NCI-H187 (cell line): ENCODE data around the gene PRSS22.

Experiments
- DNase-seq, 2 experiments: peaks; one replicate each; lab custom pipeline; 2025; lab: John Stamatoyannopoulos, UW

The PRSS22 gene

DNA sequence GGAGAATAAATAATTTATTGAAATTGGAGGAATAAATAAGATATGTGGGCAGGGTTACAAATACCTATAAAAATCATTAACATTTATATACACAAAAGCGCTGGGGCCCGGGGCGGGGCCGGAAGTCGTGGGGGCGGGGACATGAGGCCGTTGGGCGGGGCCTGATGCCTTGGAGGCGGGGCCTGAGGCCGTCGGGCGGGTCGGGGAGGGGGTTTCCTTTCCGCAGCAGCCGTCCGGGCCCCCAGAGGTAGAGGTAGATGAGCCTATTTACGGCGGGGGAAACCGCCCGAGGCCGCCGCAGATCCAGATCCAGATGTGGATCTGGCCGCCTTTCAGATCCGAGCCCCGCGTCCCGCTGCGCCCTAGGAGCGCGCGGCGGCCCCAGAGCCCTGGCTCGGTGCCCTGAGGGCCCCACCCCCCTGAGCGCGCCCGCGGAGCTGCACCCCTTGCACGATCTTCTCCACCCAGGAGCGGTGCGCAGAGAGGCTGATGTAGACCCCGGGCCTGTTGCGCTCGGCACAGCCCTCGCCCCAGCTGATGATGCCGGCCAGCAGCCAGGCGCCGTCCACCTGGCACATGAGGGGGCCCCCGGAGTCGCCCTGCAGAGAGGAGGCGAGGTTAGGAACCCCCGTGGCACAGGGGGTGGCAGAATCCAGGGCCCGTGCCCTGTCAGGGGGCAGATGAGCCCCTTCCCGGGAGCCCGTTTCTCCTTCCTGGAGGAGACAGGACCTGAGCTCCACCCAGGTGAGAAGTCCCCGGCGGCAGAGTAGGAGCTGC, 5.1 kb downstream of the PRSS22 start:
- DNase-seq = no peak

DNA sequence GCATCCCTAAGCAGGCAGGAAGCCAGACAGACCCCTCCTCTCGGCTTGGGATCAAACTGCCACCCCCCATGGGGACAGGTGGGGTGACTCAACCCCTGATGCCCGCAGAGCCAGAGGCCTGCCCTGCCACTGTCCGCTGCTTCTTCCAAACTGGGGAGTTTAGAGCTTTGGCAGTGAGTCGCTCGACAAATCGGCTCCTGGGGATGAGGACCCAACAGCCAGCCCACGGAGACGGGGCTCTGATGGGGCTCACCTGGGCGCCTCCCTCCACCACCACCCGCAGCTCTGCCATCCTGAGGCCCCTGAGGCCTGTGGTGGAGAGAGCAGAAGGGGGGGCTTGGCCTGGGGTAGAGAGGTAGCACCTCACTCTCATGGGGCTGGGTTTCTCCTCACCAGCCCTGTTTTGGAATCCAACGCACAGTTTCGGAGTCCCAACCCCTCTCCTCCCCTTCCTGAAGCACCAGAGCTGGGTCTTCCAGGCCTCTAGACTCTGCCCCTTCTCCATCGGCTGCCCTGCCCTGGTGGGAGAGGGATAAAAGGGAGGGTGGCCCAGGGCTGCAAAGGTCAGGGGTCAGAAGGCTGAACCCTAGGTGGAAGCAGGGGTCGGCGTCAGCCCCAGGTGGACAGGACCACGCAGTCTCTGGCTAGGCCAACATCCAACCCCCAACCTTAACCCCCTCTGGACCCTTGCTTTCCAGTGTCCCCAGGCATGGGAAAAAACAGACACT, 5.8 kb downstream of the PRSS22 start:
- DNase-seq = no peak

DNA sequence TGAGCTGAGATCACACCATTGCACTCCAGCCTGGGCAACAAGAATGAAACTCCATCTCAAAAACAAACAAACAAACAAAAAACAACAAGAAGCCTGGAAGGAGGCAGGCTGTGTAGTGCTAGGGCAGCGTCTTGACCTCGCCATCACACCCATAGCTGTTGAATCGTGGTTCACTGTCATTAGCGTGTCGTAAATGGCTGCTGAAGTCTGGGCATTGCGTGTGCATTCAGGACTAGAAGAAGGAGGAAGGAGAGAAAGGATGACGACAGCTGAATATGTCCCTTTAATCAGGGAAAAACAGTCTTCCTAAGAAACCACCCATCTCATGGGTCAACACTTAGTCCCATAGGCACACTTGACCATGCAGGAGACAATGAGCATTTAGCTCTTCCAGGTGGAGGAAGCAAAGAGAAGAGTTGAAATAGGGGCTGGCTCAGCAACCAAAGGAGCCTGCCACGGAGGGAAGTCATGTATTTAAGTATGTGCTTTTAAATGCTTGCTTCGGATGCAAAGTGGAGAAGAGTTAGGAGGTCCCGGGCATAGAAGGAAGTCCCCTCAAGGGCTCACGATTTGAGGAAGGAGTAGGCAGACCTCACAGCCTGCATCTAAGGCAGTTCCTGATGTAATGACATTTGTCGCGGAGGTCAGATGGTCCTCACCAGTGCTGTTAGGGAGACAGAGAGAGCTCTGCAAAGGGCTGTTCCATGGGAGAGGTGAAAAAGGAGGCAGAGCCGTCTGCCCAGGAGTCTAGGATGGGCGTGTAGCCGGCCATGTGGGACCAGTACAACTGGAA, 8.8 kb downstream of the PRSS22 start:
- DNase-seq = no peak

DNA sequence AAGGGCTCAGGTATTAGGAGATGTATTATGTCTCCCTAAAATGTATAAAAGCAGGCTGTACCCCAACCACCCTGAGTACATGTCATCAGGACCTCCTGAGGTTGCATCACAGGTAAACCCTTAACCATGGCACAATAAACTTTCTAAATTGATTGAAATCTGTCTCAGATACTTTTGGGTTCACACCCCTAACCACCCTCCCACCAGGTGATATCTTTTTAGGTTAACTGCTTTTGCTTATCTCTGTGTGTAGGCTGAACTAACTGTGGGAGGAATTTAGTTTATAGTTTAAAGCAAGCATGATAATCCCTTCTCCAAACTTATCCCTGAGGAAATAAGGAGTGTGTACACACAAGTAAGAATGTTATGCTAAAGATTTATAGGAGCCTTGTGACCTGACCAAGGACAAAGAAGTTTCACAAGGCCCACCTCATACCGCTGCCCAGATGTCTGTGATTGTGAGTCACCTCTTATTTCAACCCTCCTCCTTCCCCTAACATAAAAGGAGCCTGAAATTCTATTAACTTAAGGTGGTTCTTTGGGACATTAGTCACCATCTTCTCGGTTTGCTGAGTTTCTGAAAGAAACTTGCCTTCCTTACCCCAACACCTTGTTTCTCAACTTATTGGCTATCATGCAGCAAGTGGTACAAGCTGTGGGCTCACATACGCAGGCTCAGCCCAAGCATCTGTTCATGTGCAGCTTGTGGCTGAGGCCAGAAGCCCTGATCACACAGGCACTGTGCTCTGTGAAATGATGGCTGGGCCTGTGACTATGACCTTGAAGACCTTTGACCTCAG, 11.3 kb downstream of the PRSS22 start:
- no peak for DNase-seq

DNA sequence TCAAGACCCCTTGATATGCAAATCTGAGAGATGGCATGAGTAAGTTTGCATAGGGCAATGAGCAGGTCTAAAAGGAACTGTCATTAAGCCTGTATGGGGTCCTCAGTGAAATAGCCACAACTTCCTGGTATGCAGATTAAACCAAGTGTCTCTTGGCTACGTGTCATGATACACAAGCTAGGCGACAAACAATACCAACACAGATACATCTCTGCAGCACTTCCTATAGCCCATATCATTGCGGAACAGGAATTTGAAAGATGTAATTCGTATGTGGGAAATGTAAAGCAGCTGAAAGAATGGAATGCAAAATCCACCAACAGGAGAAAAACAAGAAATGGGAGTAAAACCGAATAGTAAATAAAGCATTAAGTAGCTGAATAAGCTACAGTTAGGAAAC, 12.9 kb downstream of the PRSS22 start:
- DNase-seq = no peak

DNA sequence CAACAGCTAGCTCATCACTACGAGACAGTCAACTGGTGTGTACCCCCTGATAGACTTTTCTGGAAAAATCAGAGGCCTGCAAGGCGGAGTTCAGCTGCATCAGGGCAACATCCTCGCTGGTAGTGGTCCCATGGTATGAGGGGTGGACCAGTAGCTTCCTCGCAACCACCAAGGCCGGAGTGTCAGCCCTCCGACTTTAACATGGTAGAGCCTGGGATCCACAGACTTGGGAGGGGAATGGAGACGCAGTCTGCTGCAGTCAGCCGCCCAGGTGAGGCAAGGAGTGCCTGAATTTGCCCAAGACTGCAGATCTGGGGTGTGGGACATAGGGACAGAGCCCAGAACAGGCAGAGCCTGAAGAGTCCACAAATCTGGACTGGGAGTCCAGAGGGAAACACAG, 14.4 kb downstream of the PRSS22 start:
- no peak for DNase-seq

DNA sequence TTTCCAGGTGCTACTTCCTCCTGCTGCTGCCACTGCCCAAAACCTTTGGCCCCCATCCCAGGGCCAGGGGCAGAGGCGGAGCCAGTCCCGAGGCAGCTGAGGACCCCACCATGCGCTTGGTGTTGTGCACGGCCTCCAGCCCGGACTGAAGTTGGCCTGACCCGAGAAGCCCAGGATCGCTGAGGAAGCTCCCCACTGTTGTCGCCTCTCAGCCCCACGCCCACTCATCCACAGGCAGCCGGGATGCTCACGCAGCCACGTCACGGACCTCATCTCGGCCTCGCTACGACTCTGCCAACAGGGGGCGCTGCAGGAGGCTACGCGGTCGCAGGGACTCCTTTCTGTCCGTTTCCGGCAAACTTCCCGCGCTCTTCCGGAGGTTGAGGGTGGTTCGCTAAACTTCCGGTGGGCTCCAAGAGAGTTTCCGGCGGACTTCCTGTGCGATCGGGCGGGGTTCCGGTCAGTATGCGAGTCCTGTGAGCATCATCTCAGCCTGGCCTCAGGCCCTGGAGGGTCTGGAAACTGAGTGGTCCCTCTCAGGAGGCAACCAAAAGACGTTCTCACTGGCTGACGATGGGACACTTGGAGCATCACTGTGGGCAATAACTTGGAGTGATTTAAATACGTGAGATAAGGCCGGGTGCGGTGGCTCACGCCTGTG, 15.5 kb downstream of the PRSS22 start:
- DNase-seq = no peak

DNA sequence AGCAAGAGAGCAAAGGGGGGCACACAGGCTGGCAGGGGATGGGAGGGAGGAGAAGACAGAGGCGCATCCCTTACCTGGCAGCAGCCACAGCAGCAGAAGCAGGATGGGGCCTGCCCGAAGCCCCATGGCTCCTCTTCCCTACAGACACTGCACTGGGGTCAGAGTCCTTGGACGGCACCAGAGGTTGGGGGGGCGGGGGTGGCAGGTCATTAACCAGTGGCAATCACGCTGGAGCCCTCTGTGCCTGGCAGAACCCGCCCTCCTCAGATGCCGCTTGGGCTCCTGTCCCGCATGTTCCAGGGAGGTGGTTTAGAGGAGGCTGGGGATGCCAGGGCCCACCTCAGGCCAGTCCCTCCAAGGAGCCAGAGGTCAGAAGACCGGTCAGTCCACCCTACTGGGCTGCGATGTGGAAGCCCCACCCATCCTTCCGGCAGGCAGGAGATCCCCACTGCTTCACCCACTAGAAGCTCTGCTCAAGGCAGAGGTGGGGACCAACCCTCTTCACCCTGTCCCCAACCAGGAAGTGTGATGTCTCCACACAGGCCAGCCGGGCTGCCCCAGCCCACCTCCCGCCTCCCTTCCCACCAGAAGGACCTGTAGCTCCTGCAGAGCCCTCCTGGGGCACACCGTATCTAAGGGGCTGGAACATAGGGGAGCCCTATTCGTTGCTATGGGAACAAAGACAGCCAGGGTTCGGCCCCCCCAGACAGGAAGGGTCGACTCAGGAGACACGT, 16.2 kb downstream of the PRSS22 start:
- DNase-seq = no peak

DNA sequence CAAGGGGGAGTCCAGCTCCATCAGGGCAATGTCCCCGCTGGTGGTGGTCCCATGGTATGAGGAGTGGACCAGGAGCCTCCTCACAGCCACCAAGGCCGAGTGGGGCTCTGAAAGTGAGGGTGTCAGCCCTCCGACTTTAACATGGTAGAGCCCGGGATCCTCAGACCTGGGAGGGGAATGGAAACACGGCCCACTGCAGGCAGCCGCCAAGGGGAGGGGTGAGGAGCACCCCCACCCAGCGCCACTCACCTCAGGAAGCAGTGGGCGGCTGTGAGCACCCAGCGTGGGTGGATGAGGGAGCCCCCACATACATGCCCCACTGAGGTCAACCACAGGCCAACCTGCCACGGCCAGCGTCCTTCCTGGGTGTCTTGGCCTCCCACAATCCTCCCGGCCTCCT, 17.1 kb downstream of the PRSS22 start:
- DNase-seq = no peak

DNA sequence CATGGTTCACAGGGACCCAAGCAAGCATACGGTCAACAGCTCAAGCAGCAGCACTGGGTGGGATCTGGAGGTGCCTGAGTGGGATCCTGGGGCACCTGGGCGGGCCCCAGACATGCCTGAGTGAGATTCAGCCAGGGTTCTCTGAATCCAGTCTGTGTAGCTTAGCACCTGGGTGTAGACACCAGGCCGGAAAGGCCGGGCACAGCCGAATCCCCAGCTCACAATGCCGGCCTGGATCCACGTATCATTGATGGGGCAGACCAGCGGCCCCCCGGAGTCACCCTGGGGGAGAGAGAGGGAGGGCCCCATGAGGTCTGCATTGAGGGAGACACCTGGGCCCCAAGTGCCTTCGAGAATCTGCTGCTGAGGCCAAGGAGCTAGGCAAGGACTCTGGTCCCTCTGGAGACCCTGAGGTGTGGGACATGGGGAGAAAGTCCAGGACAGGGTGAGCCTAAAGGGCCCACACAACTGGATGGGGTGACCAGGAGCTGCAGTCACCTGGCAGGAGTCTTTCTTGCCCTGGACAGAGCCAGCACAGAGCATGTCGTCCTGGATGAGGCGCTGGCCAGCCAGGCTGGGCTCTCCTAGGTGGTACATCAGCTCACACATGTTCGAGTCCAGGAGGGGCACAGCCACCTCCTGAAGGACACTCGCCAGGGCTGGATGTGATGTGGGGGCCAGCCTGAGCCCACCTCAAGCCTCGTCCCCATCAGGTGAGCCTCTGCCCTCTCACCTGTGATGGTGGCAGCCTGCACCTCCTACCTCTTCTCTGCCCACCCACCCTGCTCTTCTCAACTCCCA, 18.1 kb downstream of the PRSS22 start:
- DNase-seq = no peak

DNA sequence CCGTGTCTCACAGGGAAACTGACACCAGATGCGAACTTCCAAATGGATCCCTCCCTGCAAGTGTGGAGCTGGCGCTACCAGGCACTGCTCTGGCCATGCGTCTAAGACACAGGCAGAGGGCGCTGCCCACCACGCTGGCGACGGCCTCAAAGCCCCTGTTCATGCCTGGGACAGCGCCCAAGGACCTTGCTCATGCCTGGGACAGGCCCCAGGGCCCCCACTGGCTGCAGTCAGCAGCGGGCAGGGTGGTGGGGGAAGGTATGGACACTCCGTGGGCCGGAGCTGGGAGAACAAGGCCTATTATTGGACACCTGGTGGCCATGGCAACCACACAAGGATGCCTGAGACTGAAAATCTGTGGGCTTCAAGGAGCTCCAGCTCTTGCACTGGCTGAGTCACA, 19.0 kb downstream of the PRSS22 start:
- DNase-seq = peak in 1 of 2 experiments; percentile 18

DNA sequence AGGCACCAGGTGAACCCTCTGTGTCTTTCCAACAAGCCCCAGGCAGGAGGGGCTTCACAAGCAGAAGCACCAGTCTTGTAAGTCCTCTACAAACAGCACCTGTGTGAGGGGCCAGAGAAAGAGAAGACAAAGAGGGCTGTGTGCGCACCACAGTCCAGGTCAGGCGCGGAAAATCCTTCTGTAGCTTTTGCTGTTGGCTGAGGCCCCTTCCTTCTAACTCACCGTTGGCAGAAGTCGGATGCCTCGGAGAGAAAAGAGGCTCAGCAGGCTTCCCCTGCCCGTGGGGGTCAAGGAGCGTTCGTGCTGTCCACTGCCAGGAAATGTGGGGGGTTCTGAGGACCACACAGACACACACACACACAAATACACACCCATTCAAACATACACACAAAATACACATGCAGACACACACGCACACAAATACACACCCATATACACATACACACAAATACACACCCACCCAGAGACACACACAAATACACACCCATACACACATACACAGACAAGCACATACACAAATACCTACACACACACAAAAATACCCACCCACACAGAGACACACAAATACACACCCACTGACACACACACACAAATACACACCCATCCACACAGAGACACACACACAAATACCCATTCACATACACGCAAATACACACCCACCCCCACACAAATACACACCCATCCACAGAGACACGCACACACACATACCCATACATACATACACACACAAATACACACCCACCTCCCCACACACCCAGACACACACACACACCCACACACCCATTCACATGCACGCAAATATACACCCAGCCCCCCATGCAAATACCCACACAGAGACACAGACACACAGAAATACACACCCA, 21.1 kb downstream of the PRSS22 start:
- no peak for DNase-seq

DNA sequence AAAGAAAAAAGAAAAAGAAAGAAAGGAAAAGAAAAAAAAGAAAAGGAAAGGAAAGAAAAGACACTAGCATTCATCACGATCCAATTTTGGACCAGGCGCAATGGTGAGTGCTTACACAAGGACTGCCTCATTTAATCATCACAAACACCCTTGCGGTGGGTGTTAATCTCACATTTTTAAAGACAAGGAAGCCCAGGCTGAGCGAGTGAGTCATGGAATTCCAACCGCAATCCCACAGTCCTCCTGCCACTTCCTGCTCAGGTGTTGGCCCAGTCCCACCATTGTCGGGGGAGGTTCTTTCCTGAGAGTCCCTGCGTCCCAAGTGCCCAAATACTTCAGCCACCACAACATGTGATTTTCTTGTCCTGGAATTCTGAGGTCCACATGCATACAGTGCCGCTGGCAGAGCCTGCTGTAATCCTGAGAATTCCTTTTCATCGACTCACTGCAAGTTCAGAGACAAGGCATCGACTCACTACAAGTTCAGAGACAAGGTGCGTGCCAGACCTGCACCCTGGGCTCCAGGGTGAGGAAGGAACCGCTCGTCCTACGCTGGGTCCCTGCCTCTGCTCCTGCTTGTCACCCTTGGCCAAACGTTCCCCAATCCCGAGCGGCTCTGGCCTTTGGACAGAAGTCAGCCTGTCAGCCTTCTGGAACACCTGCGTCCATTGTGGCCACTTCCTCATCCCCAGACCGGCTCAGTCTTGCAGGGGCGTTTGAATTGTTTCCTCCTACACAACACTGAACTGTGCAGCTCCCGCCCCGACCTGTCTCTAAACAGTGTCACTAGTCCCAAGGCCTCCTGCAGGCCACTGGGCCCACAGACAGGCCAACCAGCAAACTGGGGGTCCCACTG, 22.1 kb downstream of the PRSS22 start:
- DNase-seq = no peak

DNA sequence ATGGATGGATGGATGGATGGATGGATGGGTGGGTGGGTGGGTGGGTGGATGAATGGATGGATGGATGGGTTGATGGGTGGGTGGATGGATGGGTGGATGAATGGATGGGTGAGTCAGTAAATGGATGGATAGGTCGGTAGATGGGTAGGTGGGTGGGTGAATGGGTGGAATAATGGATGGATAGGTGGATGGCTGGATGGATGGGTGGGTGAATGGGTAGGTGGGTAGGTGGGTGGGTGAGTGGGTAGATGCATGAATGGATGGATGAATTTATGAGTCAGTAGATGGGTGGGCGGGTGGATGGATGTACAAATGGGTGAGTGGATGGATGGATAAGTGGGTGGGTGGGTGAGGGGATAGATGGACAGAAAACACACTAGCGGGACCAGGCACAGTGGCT, 23.0 kb downstream of the PRSS22 start:
- DNase-seq = no peak

DNA sequence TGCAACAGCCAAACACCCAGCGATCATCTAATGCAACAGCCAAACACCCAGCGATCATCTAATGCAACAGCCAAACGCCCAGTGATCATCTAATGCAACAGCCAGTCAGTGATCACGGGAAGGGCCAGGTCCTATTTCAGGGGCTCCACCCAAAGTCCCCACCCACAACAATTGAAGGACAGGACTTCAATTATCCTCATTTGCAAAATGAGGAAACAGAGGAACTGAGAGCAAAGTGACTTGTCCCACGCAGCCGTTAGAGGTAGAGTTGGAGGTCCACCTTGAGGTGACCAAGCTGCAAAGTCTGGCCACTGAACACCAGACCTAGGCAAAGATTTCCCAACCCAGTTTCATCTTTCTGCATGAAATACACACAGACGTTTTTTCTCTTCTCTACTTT, 24.2 kb downstream of the PRSS22 start:
- DNase-seq = no peak

DNA sequence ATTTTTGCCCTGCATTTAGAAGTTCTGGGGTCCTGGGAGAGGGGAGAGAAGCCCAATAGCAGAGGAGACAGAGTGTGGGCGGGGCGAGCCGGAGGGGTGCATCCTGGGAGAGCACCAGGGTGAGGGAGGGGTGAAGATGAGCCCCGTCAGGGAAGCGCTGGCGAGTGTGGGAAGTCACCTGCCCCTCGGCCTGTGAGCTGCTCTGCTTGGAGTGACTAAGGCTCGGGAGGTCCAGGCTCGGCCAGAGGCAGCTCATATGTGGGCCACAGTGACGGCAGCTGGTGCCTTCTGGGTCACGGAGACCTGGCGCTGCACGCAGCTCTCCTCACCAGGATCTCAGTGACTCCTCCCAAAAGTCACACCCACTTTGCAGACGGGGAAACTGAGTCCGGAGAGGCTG, 26.8 kb downstream of the PRSS22 start:
- no peak for DNase-seq

DNA sequence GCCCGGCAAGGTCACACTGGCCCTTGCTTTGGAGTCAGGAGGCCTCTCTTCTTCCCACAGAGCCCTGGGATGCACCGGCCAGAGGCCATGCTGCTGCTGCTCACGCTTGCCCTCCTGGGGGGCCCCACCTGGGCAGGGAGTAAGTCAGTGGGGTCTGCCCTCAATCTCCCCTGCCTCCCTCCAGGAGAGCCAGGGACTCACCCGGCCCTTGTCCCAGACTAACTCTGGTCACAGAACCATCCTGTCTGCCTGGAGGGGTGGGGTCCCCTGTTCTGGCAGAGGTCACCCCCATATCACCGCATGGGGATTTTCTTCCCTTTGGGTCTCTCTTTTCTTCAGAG, 27.6 kb downstream of the PRSS22 start:
- DNase-seq = no peak
